ENCODE data around the gene JHY.
"Not testable (repeated sequence)": the region's sequence is repeated elsewhere in the genome, so short reads cannot be mapped to it uniquely, and the experiment has no call there.

The JHY gene

GRCh38 chr11:122882189-122882856 lies at the start of gene JHY:
TSS of gene JHY (plus strand) at chr11:122882759. CDS start at chr11:122885850, 3,091 bp downstream.
- DNase-seq (ENCODE audit: low read depth in 2 of 2), result no peak

GRCh38 chr11:122833846-122834464 lies 48.6 kb upstream of the JHY start:
- no peak for DNase-seq (ENCODE audit: low read depth in 2 of 2)

GRCh38 chr11:122836916-122837315 lies 45.6 kb upstream of the JHY start:
- no peak for DNase-seq (ENCODE audit: low read depth in 2 of 2)

- DNase-seq (ENCODE audit: low read depth in 2 of 2), result no peak
Measured at GRCh38 chr11:122837528-122838346, 44.8 kb upstream of the JHY start.

GRCh38 chr11:122843281-122844141 lies 39.0 kb upstream of the JHY start:
- DNase-seq (ENCODE audit: low read depth in 2 of 2), result peak; percentile 39 to 49

GRCh38 chr11:122847466-122847865 lies 35.1 kb upstream of the JHY start:
- no peak for DNase-seq (ENCODE audit: low read depth in 2 of 2)

GRCh38 chr11:122848186-122848585 lies 34.4 kb upstream of the JHY start:
- no peak for DNase-seq (ENCODE audit: low read depth in 2 of 2)

- DNase-seq (ENCODE audit: low read depth in 2 of 2), result peak; percentile 60 to 64
Measured at GRCh38 chr11:122850076-122850631, 32.4 kb upstream of the JHY start.

GRCh38 chr11:122851366-122851966 lies 31.1 kb upstream of the JHY start:
- DNase-seq (ENCODE audit: low read depth in 2 of 2), result no peak

- peak; percentile 31 to 33 for DNase-seq (ENCODE audit: low read depth in 2 of 2)
Measured at GRCh38 chr11:122852074-122852795, 30.3 kb upstream of the JHY start.

- no peak for DNase-seq (ENCODE audit: low read depth in 2 of 2)
Measured at GRCh38 chr11:122852796-122853160, 29.8 kb upstream of the JHY start.

- DNase-seq (ENCODE audit: low read depth in 2 of 2), result no peak
Measured at GRCh38 chr11:122853261-122853660, 29.3 kb upstream of the JHY start.

- DNase-seq (ENCODE audit: low read depth in 2 of 2), result no peak
Measured at GRCh38 chr11:122853971-122854446, 28.6 kb upstream of the JHY start.

GRCh38 chr11:122861631-122862030 lies 20.9 kb upstream of the JHY start:
- DNase-seq (ENCODE audit: low read depth in 2 of 2), result no peak

GRCh38 chr11:122862091-122862490 lies 20.5 kb upstream of the JHY start:
- no peak for DNase-seq (ENCODE audit: low read depth in 2 of 2)

- not testable (repeated sequence) for DNase-seq (ENCODE audit: low read depth in 2 of 2)
Measured at GRCh38 chr11:122863154-122863553, 19.4 kb upstream of the JHY start.

- no peak for DNase-seq (ENCODE audit: low read depth in 2 of 2)
Measured at GRCh38 chr11:122863704-122864326, 18.7 kb upstream of the JHY start.

- no peak for DNase-seq (ENCODE audit: low read depth in 2 of 2)
Measured at GRCh38 chr11:122864386-122865115, 18.0 kb upstream of the JHY start.

- no peak for DNase-seq (ENCODE audit: low read depth in 2 of 2)
Measured at GRCh38 chr11:122869622-122870021, 12.9 kb upstream of the JHY start.
